GM10266 (cell line): ENCODE measurements around the gene CST7.

Experiments used
- DNase-seq: peaks from one replicate; pipeline ENCODE4 v3.0.0; 2012; ENCODE audit errors: extremely low spot score
- CTCF ChIP-seq: IDR thresholded peaks from 2 replicates; pipeline ENCODE4 v1.5.1; 2012; ENCODE audit warnings: mild to moderate bottlenecking, low read depth; ENCODE audit not compliant: control insufficient read depth, insufficient read depth; ENCODE audit errors: missing control alignments

The CST7 gene

GRCh38 chr20:24950128-24950835 is 1.2 kb downstream of the CST7 start:
- DNase-seq: no peak
- no peak for TF ChIP-seq CTCF

- no peak for DNase-seq
These were observed 1.9 kb downstream of the CST7 start for GRCh38 chr20:24950836-24951525.

GRCh38 chr20:24951536-24952083 is 2.5 kb downstream of the CST7 start:
- no peak for DNase-seq
- no peak for TF ChIP-seq CTCF

More at GRCh38 chr20:24950836-24951525, 1.9 kb downstream of the CST7 start:
- TF ChIP-seq CTCF: no peak

DNA sequence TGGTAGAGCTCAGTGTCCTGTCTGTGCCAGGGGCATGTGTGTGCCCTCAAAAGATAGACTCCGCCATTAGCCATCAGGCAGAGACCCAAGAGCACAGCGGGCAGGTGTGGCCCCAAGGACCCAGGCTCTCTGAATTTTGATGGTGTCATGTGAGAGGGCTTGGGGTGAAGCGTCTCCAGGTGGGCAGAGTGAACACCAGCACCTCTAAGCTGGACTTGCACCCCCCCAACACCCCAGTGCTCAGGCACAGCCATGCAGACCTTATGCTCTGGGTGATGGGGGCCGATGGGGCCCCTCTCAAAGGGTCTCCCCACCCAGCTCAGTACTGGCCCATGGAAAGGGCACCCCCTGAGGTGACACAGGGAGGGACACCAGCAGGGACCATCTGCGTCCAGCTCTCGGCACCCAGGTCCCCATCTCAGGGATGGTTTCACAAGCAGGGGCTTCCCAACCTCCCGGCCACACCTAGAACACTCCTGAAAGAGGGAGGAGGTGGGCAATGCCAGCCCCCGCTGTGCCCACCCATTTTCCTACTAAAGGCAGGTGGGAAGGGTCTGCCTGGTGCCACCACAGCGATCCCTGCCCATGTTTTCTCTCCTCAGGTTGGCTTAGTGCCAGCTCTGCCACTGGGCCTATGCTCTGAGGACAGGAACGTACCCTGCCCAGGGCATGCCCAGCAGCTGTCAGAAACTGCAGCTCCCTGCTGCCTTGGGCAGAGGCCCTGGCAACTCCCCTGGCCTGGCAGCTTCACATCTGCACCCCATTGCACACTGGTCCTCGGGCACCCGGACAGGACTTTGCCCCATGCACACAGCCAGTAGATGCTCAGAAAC is 3.5 kb downstream of the CST7 start:
- no peak for TF ChIP-seq CTCF
- DNase-seq: no peak

- TF ChIP-seq CTCF: no peak
- no peak for DNase-seq
These were observed 4.1 kb downstream of the CST7 start for GRCh38 chr20:24953209-24953575.

DNA sequence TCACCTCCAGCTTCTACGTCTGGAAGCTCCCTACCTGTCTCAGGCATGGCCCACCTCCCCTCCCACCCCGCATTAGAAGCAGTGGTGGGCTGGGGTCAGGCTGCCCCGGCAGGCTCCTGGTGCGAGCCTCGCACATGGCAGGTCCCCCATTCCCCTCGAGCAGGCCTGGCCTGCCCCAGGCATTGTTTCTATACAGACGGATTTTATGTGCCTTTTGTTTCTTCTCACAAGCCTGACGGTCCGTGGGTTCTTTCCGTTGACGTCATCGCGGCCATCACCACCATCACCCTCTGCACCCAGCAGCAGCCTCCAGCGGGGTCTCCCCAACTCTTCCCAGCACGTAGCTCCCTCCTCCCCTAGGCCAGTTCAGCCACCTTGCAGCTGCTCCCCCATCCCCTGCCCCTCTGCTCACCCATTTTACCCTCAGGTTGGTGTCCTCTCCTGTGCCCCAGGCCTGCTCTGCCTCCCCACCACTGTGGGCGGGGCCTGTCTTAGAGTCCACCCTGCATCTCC is 4.6 kb downstream of the CST7 start:
- TF ChIP-seq CTCF: no peak
- no peak for DNase-seq
